Activated CD8-positive, alpha-beta memory T cell treated with anti-CD3 and anti-CD28 coated beads, Interleukin-2, amount 10 ng/mL, durations not matched to agents 7 days and 5 days (primary cell): Measurements from ENCODE around the gene MTURN. TPM values are rescaled to one million over a fixed set of nuclear protein-coding genes. Genes with fewer than 3 reads are reported as not detected.
A peak's percentile ranks its signal among the peaks of the same experiment; 100 is the strongest.
"Not testable (repeated sequence)": the region's sequence is repeated elsewhere in the genome, so short reads cannot be mapped to it uniquely, and the experiment has no call there.

Source experiments
- ATAC-seq: fragments of 150-1000 bp; cut with Tn5 transposase; one replicate; pipeline ENCODE4 v1.10.0; 2021; ENCODE audit warnings: moderate library complexity
- CTCF ChIA-PET: fragments of 350-600 bp; sonication (Branson Sonifier 250); formaldehyde crosslinking; loops from one replicate; lab custom pipeline; 2021; ENCODE audit warnings: antibody characterized with exemption; lab: Charles Lee
- DNase-seq: peaks from one replicate; pipeline ENCODE4 v3.0.0-alpha.2; 2020
- H3K27ac Mint-ChIP-seq: one replicate; pipeline ENCODE4 v1.8.0; 2021; ENCODE audit warnings: mild to moderate bottlenecking, mixed read lengths
- H3K27me3 Mint-ChIP-seq: one replicate; pipeline ENCODE4 v1.8.0; 2021; ENCODE audit warnings: mixed read lengths
- H3K36me3 Mint-ChIP-seq: one replicate; pipeline ENCODE4 v1.8.0; 2021; ENCODE audit warnings: mild to moderate bottlenecking, mixed read lengths
- H3K4me1 Mint-ChIP-seq: one replicate; pipeline ENCODE4 v1.8.0; 2021; ENCODE audit warnings: mixed read lengths
- H3K4me3 Mint-ChIP-seq: one replicate; pipeline ENCODE4 v1.8.0; 2021; ENCODE audit warnings: mild to moderate bottlenecking, moderate library complexity, mixed read lengths
- H3K9me3 Mint-ChIP-seq: one replicate; pipeline ENCODE4 v1.8.0; 2022; ENCODE audit warnings: low read depth, mixed read lengths
- total RNA-seq, 2 experiments: library from RNA; stranded (reverse); gene quantifications; one replicate each; pipeline ENCODE4 v1.2.3, GENCODE V29; 2021

Gene MTURN
- total RNA-seq, 2 experiments from 2014 or later, result 2.5 to 4.4 TPM

GRCh38 chr7:30178748-30179436, 44.1 kb downstream of the MTURN start:
- peak overlapping the region; percentile 16 for H3K4me3 Mint-ChIP-seq
- ATAC-seq, result peak; percentile 67

GRCh38 chr7:30180718-30181117, 45.9 kb downstream of the MTURN start:
- H3K4me1 Mint-ChIP-seq, result peaks cover 7% of the 10 kb centered on the region
- CTCF ChIA-PET, result interaction anchor here (3.9 kb wide), 1 partner anchor 17 kb away, joined by 11 read pairs; no protein-coding TSS in a partner anchor
- ATAC-seq (no peak), DNase-seq (no peak)
- H3K4me3 Mint-ChIP-seq, result no peak overlapping the region
- peaks cover 1% of the 10 kb centered on the region for H3K9me3 Mint-ChIP-seq
- H3K27ac Mint-ChIP-seq, result no peak overlapping the region
- H3K27me3 Mint-ChIP-seq, result no peaks in the 10 kb centered on the region
- H3K36me3 Mint-ChIP-seq, result peaks cover 1% of the 10 kb centered on the region

More at GRCh38 chr7:30178748-30179436, 44.1 kb downstream of the MTURN start:
- CTCF ChIA-PET, result no interaction called here
- no peaks in the 10 kb centered on the region for H3K27me3 Mint-ChIP-seq
- H3K4me1 Mint-ChIP-seq, result peaks cover 7% of the 10 kb centered on the region
- peaks cover 1% of the 10 kb centered on the region for H3K9me3 Mint-ChIP-seq
- peaks cover 1% of the 10 kb centered on the region for H3K36me3 Mint-ChIP-seq
- peak overlapping the region; percentile 29 for H3K27ac Mint-ChIP-seq
- DNase-seq, result no peak

GRCh38 chr7:30181211-30181610, 46.4 kb downstream of the MTURN start:
- Mint-ChIP-seq H3K4me1 (peaks cover 7% of the 10 kb centered on the region), H3K27ac (no peak overlapping the region), H3K9me3 (peaks cover 1% of the 10 kb centered on the region), H3K36me3 (peaks cover 2% of the 10 kb centered on the region), H3K4me3 (no peak overlapping the region), H3K27me3 (no peaks in the 10 kb centered on the region)
- DNase-seq (no peak), ATAC-seq (no peak)
- CTCF ChIA-PET, result interaction anchor here (3.9 kb wide), 1 partner anchor 17 kb away, joined by 11 read pairs; no protein-coding TSS in a partner anchor

- no peaks in the 10 kb centered on the region for H3K27me3 Mint-ChIP-seq
- peaks cover 7% of the 10 kb centered on the region for H3K9me3 Mint-ChIP-seq
- CTCF ChIA-PET, result interaction anchor here (0.6 to 3.9 kb wide), 3 partner anchors 18 to 364 kb away, joined by 3 to 11 read pairs (median 3); no protein-coding TSS in a partner anchor
- no peak for DNase-seq
- no peak for ATAC-seq
- H3K4me3 Mint-ChIP-seq, result no peak overlapping the region
- peaks cover 7% of the 10 kb centered on the region for H3K4me1 Mint-ChIP-seq
- no peak overlapping the region for H3K27ac Mint-ChIP-seq
- peaks cover 5% of the 10 kb centered on the region for H3K36me3 Mint-ChIP-seq
Measured at GRCh38 chr7:30181736-30182522, 47.1 kb downstream of the MTURN start.

- ATAC-seq (no peak), DNase-seq (no peak)
- Mint-ChIP-seq H3K36me3 (peaks cover 5% of the 10 kb centered on the region), H3K27ac (no peak overlapping the region), H3K9me3 (peaks cover 7% of the 10 kb centered on the region), H3K4me3 (no peak overlapping the region), H3K4me1 (peaks cover 7% of the 10 kb centered on the region), H3K27me3 (no peaks in the 10 kb centered on the region)
- CTCF ChIA-PET, result interaction anchor here (0.6 to 3.9 kb wide), 3 partner anchors 19 to 363 kb away, joined by 3 to 11 read pairs (median 3); no protein-coding TSS in a partner anchor
Measured at GRCh38 chr7:30182814-30183213, 48.0 kb downstream of the MTURN start.

- peaks cover 5% of the 10 kb centered on the region for H3K4me1 Mint-ChIP-seq
- ATAC-seq, result no peak
- peaks cover 5% of the 10 kb centered on the region for H3K36me3 Mint-ChIP-seq
- H3K27me3 Mint-ChIP-seq, result no peaks in the 10 kb centered on the region
- no peak overlapping the region for H3K4me3 Mint-ChIP-seq
- H3K9me3 Mint-ChIP-seq, result peaks cover 13% of the 10 kb centered on the region
- H3K27ac Mint-ChIP-seq, result no peak overlapping the region
- CTCF ChIA-PET, result interaction anchor here (3.9 kb wide), 1 partner anchor 20 kb away, joined by 11 read pairs; no protein-coding TSS in a partner anchor
- DNase-seq, result no peak
Measured at GRCh38 chr7:30183749-30184369, 49.1 kb downstream of the MTURN start.

- no peak for DNase-seq
- Mint-ChIP-seq H3K9me3 (peaks cover 11% of the 10 kb centered on the region), H3K36me3 (peaks cover 4% of the 10 kb centered on the region), H3K4me3 (no peak overlapping the region), H3K4me1 (no peaks in the 10 kb centered on the region), H3K27me3 (no peaks in the 10 kb centered on the region), H3K27ac (no peak overlapping the region)
- CTCF ChIA-PET, result no interaction called here
- ATAC-seq, result no peak
Measured at GRCh38 chr7:30184791-30185487, 50.2 kb downstream of the MTURN start.

- peaks cover 4% of the 10 kb centered on the region for H3K36me3 Mint-ChIP-seq
- H3K27me3 Mint-ChIP-seq, result no peaks in the 10 kb centered on the region
- ATAC-seq, result no peak
- H3K9me3 Mint-ChIP-seq, result peaks cover 11% of the 10 kb centered on the region
- DNase-seq, result no peak
- H3K4me3 Mint-ChIP-seq, result no peak overlapping the region
- H3K4me1 Mint-ChIP-seq, result no peaks in the 10 kb centered on the region
- no peak overlapping the region for H3K27ac Mint-ChIP-seq
- CTCF ChIA-PET, result no interaction called here
Measured at GRCh38 chr7:30185496-30185895, 50.7 kb downstream of the MTURN start.

GRCh38 chr7:30186725-30187124, 51.9 kb downstream of the MTURN start:
- H3K4me3 Mint-ChIP-seq, result no peak overlapping the region
- H3K4me1 Mint-ChIP-seq, result no peaks in the 10 kb centered on the region
- DNase-seq (no peak), ATAC-seq (no peak)
- peaks cover 4% of the 10 kb centered on the region for H3K36me3 Mint-ChIP-seq
- H3K27me3 Mint-ChIP-seq, result no peaks in the 10 kb centered on the region
- H3K9me3 Mint-ChIP-seq, result peaks cover 11% of the 10 kb centered on the region
- no peak overlapping the region for H3K27ac Mint-ChIP-seq
- CTCF ChIA-PET, result no interaction called here

GRCh38 chr7:30187513-30187912, 52.7 kb downstream of the MTURN start:
- H3K27me3 Mint-ChIP-seq, result no peaks in the 10 kb centered on the region
- H3K4me1 Mint-ChIP-seq, result no peaks in the 10 kb centered on the region
- CTCF ChIA-PET, result no interaction called here

GRCh38 chr7:30188381-30188780, 53.6 kb downstream of the MTURN start:
- CTCF ChIA-PET, H3K27me3 Mint-ChIP-seq: not testable (repeated sequence)
- H3K9me3 Mint-ChIP-seq, result peaks cover 11% of the 10 kb centered on the region

More at GRCh38 chr7:30187513-30187912, 52.7 kb downstream of the MTURN start:
- ATAC-seq (no peak), DNase-seq (no peak)
- Mint-ChIP-seq H3K9me3 (peaks cover 11% of the 10 kb centered on the region), H3K36me3 (peaks cover 4% of the 10 kb centered on the region), H3K27ac (no peak overlapping the region), H3K4me3 (no peak overlapping the region)

GRCh38 chr7:30188811-30189210, 54.0 kb downstream of the MTURN start:
- no peak overlapping the region for H3K4me3 Mint-ChIP-seq
- peaks cover 4% of the 10 kb centered on the region for H3K36me3 Mint-ChIP-seq
- ATAC-seq, result no peak
- no peaks in the 10 kb centered on the region for H3K4me1 Mint-ChIP-seq
- H3K27ac Mint-ChIP-seq, result no peak overlapping the region
- no peak for DNase-seq
- H3K9me3 Mint-ChIP-seq, result peaks cover 11% of the 10 kb centered on the region
- CTCF ChIA-PET, result no interaction called here
- H3K27me3 Mint-ChIP-seq, result no peaks in the 10 kb centered on the region

More at GRCh38 chr7:30188381-30188780, 53.6 kb downstream of the MTURN start:
- H3K4me3 Mint-ChIP-seq, H3K4me1 Mint-ChIP-seq, ATAC-seq, H3K36me3 Mint-ChIP-seq, DNase-seq, H3K27ac Mint-ChIP-seq: not testable (repeated sequence)

- Mint-ChIP-seq H3K4me3 (no peak overlapping the region), H3K27me3 (no peaks in the 10 kb centered on the region), H3K27ac (no peak overlapping the region), H3K4me1 (no peaks in the 10 kb centered on the region), H3K36me3 (peaks cover 3% of the 10 kb centered on the region), H3K9me3 (peaks cover 18% of the 10 kb centered on the region)
- no peak for ATAC-seq
- CTCF ChIA-PET, result no interaction called here
- DNase-seq, result no peak
Measured at GRCh38 chr7:30191809-30192208, 57.0 kb downstream of the MTURN start.
